ENCODE data around the gene CKM. TPM values are rescaled to one million over a fixed set of nuclear protein-coding genes. Genes with fewer than 3 reads are reported as not detected.

Gene CKM
- total and polyA plus RNA-seq, 2 of the 4 experiments (the other 2 are of a cell fraction): not detected

- H3K9me3 ChIP-seq (ENCODE audit: control insufficient read depth, insufficient read depth, low read length): no peaks in the 10 kb centered on the region
- ATAC-seq (ENCODE audit: low read depth): no peak
- H3K4me3 ChIP-seq (ENCODE audit: insufficient read depth, low read depth, low read length): no peak overlapping the region
- no peak overlapping the region for H3K56ac ChIP-seq (ENCODE audit: extremely low read depth, insufficient read depth, low read length)
- CTCF ChIA-PET: no interaction called here
- in situ Hi-C loops (cut with MboI; ENCODE audit: low sequenced_read_pairs): no loop called here
- no peak overlapping the region for H2BK20ac ChIP-seq (ENCODE audit: low read depth, low read length)
- TF ChIP-seq SMC3 (IDR thresholded peaks at IDR 0.05; ENCODE audit: low read depth, low read length) (no peak), BHLHE40 (IDR thresholded peaks at IDR 0.05; ENCODE audit: low read depth, low read length) (no peak), NFE2L2 (IDR thresholded peaks at IDR 0.05; ENCODE audit: low read depth, low read length) (no peak), RCOR1 (IDR thresholded peaks at IDR 0.05; ENCODE audit: insufficient replicate concordance, low read length) (no peak), CEBPB (IDR thresholded peaks at IDR 0.05; ENCODE audit: low read depth, low read length) (no peak), RAD21 (IDR thresholded peaks at IDR 0.05; ENCODE audit: low read length) (no peak), CTCF (conservative IDR thresholded peaks at IDR 0.05; ENCODE audit: low read depth, low read length) (no peak)
- TF ChIP-seq, protein P1, sequence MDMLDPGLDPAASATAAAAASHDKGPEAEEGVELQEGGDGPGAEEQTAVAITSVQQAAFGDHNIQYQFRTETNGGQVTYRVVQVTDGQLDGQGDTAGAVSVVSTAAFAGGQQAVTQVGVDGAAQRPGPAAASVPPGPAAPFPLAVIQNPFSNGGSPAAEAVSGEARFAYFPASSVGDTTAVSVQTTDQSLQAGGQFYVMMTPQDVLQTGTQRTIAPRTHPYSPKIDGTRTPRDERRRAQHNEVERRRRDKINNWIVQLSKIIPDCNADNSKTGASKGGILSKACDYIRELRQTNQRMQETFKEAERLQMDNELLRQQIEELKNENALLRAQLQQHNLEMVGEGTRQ (IDR thresholded peaks at IDR 0.05; ENCODE audit: low read depth, low read length): no peak
- no TSS peak for BruUV-seq (replicated peaks)
- no peak overlapping the region for H3K4ac ChIP-seq (ENCODE audit: low read depth, low read length)
- no peak overlapping the region for H3K27ac ChIP-seq (ENCODE audit: insufficient read depth, low read length)
- dilution Hi-C loops (cut with HindIII; ENCODE audit: low sequenced_read_pairs, unreplicated experiment): no loop called here
- no peak overlapping the region for H3K18ac ChIP-seq (ENCODE audit: low read depth, low read length)
- no peak overlapping the region for H3K23ac ChIP-seq (ENCODE audit: low read depth, low read length)
- H2BK15ac ChIP-seq (ENCODE audit: low read depth, low read length): no peak overlapping the region
- no peak overlapping the region for H4K8ac ChIP-seq (ENCODE audit: low read depth in 2 of 2, low read length in 2 of 2)
- WGBS, 2 experiments (ENCODE audit: extremely low coverage in 2 of 2, insufficient read length in 1 of 2): 40% methylated on average over 5 of the region's 11 CpGs; no CpG with 5 or more reads in 1 of the 2 experiments
- no peak overlapping the region for H4K91ac ChIP-seq (ENCODE audit: insufficient read depth, low read depth, low read length)
- H2BK120ac ChIP-seq (ENCODE audit: low read depth, low read length): no peak overlapping the region
- no peak overlapping the region for H2BK5ac ChIP-seq (ENCODE audit: low read depth, low read length, poor library complexity, severe bottlenecking)
- no peak for DNase-seq
- H3K79me1 ChIP-seq (ENCODE audit: low read depth in 1 of 2, low read length in 2 of 2): no peaks in the 10 kb centered on the region
- peaks cover 20% of the 10 kb centered on the region; the same call in 1 of the 2 replicates for H3K27me3 ChIP-seq (ENCODE audit: control insufficient read depth, insufficient read depth, low read length)
- H3K14ac ChIP-seq (replicated peaks; ENCODE audit: low read depth, low read length): no peak overlapping the region
- no peak overlapping the region for H4K5ac ChIP-seq (ENCODE audit: low read depth, low read length)
- H2AK5ac ChIP-seq (ENCODE audit: low read depth, low read length): no peak overlapping the region
- H4K20me1 ChIP-seq (ENCODE audit: insufficient read depth, low read length): no peaks in the 10 kb centered on the region
- H3K36me3 ChIP-seq (ENCODE audit: control insufficient read depth, insufficient read depth, low read length): no peaks in the 10 kb centered on the region
- no peaks in the 10 kb centered on the region for H3K9me1 ChIP-seq (ENCODE audit: insufficient read depth, low read length)
- H2AK9ac ChIP-seq (replicated peaks; ENCODE audit: low read depth, low read length, poor library complexity): no peak overlapping the region
- intact Hi-C loops (cut with micrococcal nuclease): no loop called here
- H3K9ac ChIP-seq (ENCODE audit: low read depth, low read length): no peak overlapping the region
- POLR2A ChIA-PET (ENCODE audit: unreplicated experiment): no interaction called here
- H3K4me2 ChIP-seq (ENCODE audit: low read depth, low read length): no peak overlapping the region
- no peaks in the 10 kb centered on the region; the same call in 1 of the 2 replicates for H3K4me1 ChIP-seq (ENCODE audit: control insufficient read depth, insufficient read depth, low read length)
- peak overlapping the region; percentile 32 for H2AFZ ChIP-seq (replicated peaks; ENCODE audit: low read length, poor library complexity)
Measured at GRCh38 chr19:45324349-45324907, 1.8 kb upstream of the CKM start.

Data from IMR-90 (cell line).